K562 (cell line): ENCODE results near the gene LRP2. TPM values are rescaled to one million over a fixed set of nuclear protein-coding genes. Genes with fewer than 3 reads are reported as not detected.
A peak's percentile ranks its signal among the peaks of the same experiment; 100 is the strongest.

Experiments used
- ATAC-seq: fragments of 200-7000 bp; cut with Tn5 transposase; 3 replicates; pipeline ENCODE4 v1.9.1; 2020; ENCODE audit warnings: moderate library complexity
- BruUV-seq: library from RNA; stranded (reverse); fragments of 400-500 nt; replicated peaks from 2 replicates; lab custom pipeline; 2021; lab: Mats Ljungman, UMichigan
- CTCF ChIA-PET: fragments of 300-600 bp; formaldehyde crosslinking; extraction: SDS; loops from one replicate; lab custom pipeline; 2021; ENCODE audit warnings: low intra/inter-chr PET ratio; lab: Yijun Ruan, JAX
- POLR2A ChIA-PET: fragments of 300-600, 350-650 bp; sonication (Branson Sonifier 250); formaldehyde crosslinking; extraction: SDS; loops from one replicate; lab custom pipeline; 2021; ENCODE audit warnings: antibody characterized with exemption, inconsistent platforms; lab: Yijun Ruan, JAX
- DNase-seq, 4 experiments: peaks; one replicate each; pipeline versions ENCODE4 v3.0.0 to v3.0.0-alpha.2; 2011 to 2018; ENCODE audit warnings: low spot score in 3 of 4, mixed read lengths in 3 of 4; ENCODE audit errors: extremely low read depth in 1 of 4
- FAIRE-seq: peaks from 2 replicates; lab custom pipeline; 2011; peaks lifted over from hg19 to GRCh38; lab: Jason Lieb, UNC
- H2AFZ ChIP-seq: 2 replicates; pipeline ENCODE4 v1.6.0; 2011; ENCODE audit warnings: low read depth, low read length, control low read depth, inconsistent platforms
- H3K27ac ChIP-seq: fragments of 200-600 bp; 3 replicates; pipeline ENCODE4 v1.8.0; 2011; ENCODE audit warnings: low read depth, mild to moderate bottlenecking, control low read depth, inconsistent platforms, low read length, moderate library complexity, mixed read lengths; ENCODE audit errors: extremely low read depth
- H3K27me3 ChIP-seq, 2 experiments: fragments of 300-600 bp in 1 of 2; 2 replicates in 1 of 2; 3 replicates in 1 of 2; pipeline versions ENCODE4 v1.6.0 to v1.8.0; 2011; ENCODE audit warnings: inconsistent platforms in 2 of 2, low read length in 2 of 2, mild to moderate bottlenecking in 1 of 2, mixed read lengths in 1 of 2, moderate library complexity in 1 of 2; ENCODE audit not compliant: control insufficient read depth in 2 of 2, insufficient read depth in 2 of 2
- H3K36me3 ChIP-seq: fragments of 300-600 bp; 3 replicates; pipeline ENCODE4 v1.8.0; 2011; ENCODE audit warnings: mild to moderate bottlenecking, low read length, inconsistent platforms; ENCODE audit not compliant: control insufficient read depth, insufficient read depth
- H3K4me1 ChIP-seq, 2 experiments: fragments of 200-600 bp in 1 of 2; replicated peaks in 1 of 2; 2 replicates in 1 of 2; 3 replicates in 1 of 2; pipeline versions ENCODE4 v1.5.1 to v1.8.0; 2011; ENCODE audit warnings: inconsistent platforms in 2 of 2, low read length in 2 of 2, mild to moderate bottlenecking in 1 of 2, mixed read lengths in 1 of 2, moderate library complexity in 1 of 2; ENCODE audit not compliant: control insufficient read depth in 2 of 2, insufficient read depth in 2 of 2
- H3K4me2 ChIP-seq: 2 replicates; pipeline ENCODE4 v1.6.1; 2011; ENCODE audit warnings: low read length, control low read depth, inconsistent platforms, mixed read lengths; ENCODE audit not compliant: insufficient read depth
- H3K4me3 ChIP-seq: fragments of 200-600 bp; sonication (generic), shearing (Covaris generic); 2 replicates; pipeline ENCODE4 v1.5.1; 2016; ENCODE audit warnings: control low read depth, inconsistent platforms
- H3K79me2 ChIP-seq: fragments of 200-600 bp; 3 replicates; pipeline ENCODE4 v1.8.0; 2011; ENCODE audit warnings: low read length, inconsistent platforms; ENCODE audit not compliant: control insufficient read depth, insufficient read depth
- H3K9ac ChIP-seq, 2 experiments: 2 replicates each; pipeline versions ENCODE4 v1.6.0 to v1.6.1; 2011; ENCODE audit warnings: low read depth in 2 of 2, low read length in 2 of 2, control low read depth in 1 of 2, inconsistent platforms in 1 of 2, mild to moderate bottlenecking in 1 of 2, mixed read lengths in 1 of 2; ENCODE audit not compliant: insufficient read depth in 1 of 2
- H3K9me1 ChIP-seq: one replicate; pipeline ENCODE4 v1.6.0; 2011; ENCODE audit warnings: inconsistent platforms, mild to moderate bottlenecking, low read length, moderate library complexity; ENCODE audit not compliant: control insufficient read depth, insufficient read depth
- H3K9me3 ChIP-seq: replicated peaks from 2 replicates; pipeline ENCODE4 v1.5.1; 2011; ENCODE audit warnings: low read depth, low read length, inconsistent platforms; ENCODE audit not compliant: control insufficient read depth, insufficient read depth
- H4K20me1 ChIP-seq: replicated peaks from 2 replicates; pipeline ENCODE4 v1.6.1; 2011; ENCODE audit warnings: low read length, inconsistent platforms, mixed read lengths; ENCODE audit not compliant: control insufficient read depth, insufficient read depth
- CTBP1 ChIP-seq: fragments of 450-650 bp; IDR thresholded peaks from 2 replicates; pipeline ENCODE4 v1.6.1; 2016; ENCODE audit warnings: borderline replicate concordance
- MTA3 ChIP-seq: fragments of 450-650 bp; formaldehyde crosslinking; IDR thresholded peaks from 2 replicates; pipeline ENCODE4 v1.6.1; 2017; ENCODE audit warnings: mild to moderate bottlenecking, borderline replicate concordance
- NFIC ChIP-seq: fragments of 450-650 bp; IDR thresholded peaks from 2 replicates; pipeline ENCODE4 v1.6.1; 2017; ENCODE audit warnings: mild to moderate bottlenecking, inconsistent platforms
- NR3C1 ChIP-seq: sonication (generic); formaldehyde crosslinking; IDR thresholded peaks from 2 replicates; pipeline ENCODE4 v1.8.1; 2022; ENCODE audit warnings: missing genetic modification reagents
- RBM25 ChIP-seq: fragments of 200-400 bp; formaldehyde crosslinking; IDR thresholded peaks from 2 replicates; pipeline ENCODE4 v1.6.1; 2018; ENCODE audit warnings: low read length, low read depth, moderate library complexity; ENCODE audit not compliant: severe bottlenecking
- RBM39 ChIP-seq: fragments of 200-400 bp; formaldehyde crosslinking; optimal IDR thresholded peaks from 2 replicates; pipeline ENCODE3; 2018; ENCODE audit warnings: low read depth, low read length
- RCOR1 ChIP-seq, 2 experiments: IDR thresholded peaks; 2 replicates each; pipeline ENCODE4 v1.6.1; 2012; ENCODE audit warnings: low read depth in 2 of 2, low read length in 2 of 2, borderline replicate concordance in 1 of 2, improper control_type of control experiment in 1 of 2
- SETDB1 ChIP-seq: IDR thresholded peaks from one replicate; pipeline ENCODE4 v1.6.1; 2012; ENCODE audit warnings: low read length, control low read depth, inconsistent platforms
- SMC3 ChIP-seq: conservative IDR thresholded peaks from 2 replicates; pipeline ENCODE4 v1.6.1; 2011; ENCODE audit warnings: low read depth, low read length, improper control_type of control experiment; ENCODE audit not compliant: insufficient read depth
- ZFP36 ChIP-seq: fragments of 150-350 bp; IDR thresholded peaks from 2 replicates; pipeline ENCODE4 v1.6.1; 2018; ENCODE audit warnings: low read length, low read depth; ENCODE audit not compliant: partially characterized antibody
- ZNF239 ChIP-seq: fragments of 250-450 bp; sonication (Bioruptor Pico); IDR thresholded peaks from 2 replicates; pipeline ENCODE4 v1.4.0; 2020; ENCODE audit warnings: mild to moderate bottlenecking
- ZNF589 ChIP-seq: fragments of 200-800 bp; sonication (Bioruptor generic); IDR thresholded peaks from 2 replicates; pipeline ENCODE4 v1.6.1; 2016; ENCODE audit warnings: low read depth, missing genetic modification characterization, missing compliant biosample characterization
- WGBS: fragments of 100-300 bp; shearing (Covaris generic); methylation state at CpG from one replicate; pipeline ENCODE4 v1.1.6; 2016; ENCODE audit warnings: low coverage, mixed read lengths; ENCODE audit not compliant: insufficient coverage; ENCODE audit errors: missing lambda C conversion rate; 5-methylcytosine and 5-hydroxymethylcytosine counted together
- in situ Hi-C: fragments of 300-500 bp; cut with MboI; formaldehyde crosslinking; loops from 4 replicates; pipeline ENCODE4 v1.15.0; 2018; ENCODE audit warnings: inconsistent platforms, mixed read lengths
- intact Hi-C: fragments of 100-400 bp; cut with micrococcal nuclease; formaldehyde crosslinking; loops from 2 replicates; pipeline ENCODE4 v1.14.2; 2022
- polyA plus RNA-seq, 8 experiments: library from polyadenylated mRNA; depleted of rRNA in 4 of 8; stranded (reverse) in 5 of 8; unstranded in 3 of 8; fragments of >200 nt; fragmentation: Nextera tagmentation in 2 of 8; fragmentation: Illumina TruSeq in 1 of 8; extraction: Ambion mirVana in 2 of 8; extraction: Trizol in 1 of 8; gene quantifications; 2 replicates each; pipeline versions ENCODE4 v1.2.1 to v1.2.3, GENCODE V29; 2011 to 2014; ENCODE audit warnings: inconsistent platforms in 1 of 8, missing spikeins in 1 of 8
- total RNA-seq, 7 experiments: library from RNA; depleted of rRNA in 6 of 7; stranded (reverse); fragments of >200 nt in 6 of 7; fragmentation: Illumina TruSeq in 2 of 7; extraction: Trizol in 2 of 7; gene quantifications; 2 replicates each; pipeline versions ENCODE4 v1.2.1 to v1.2.3, GENCODE V29; 2011 to 2021; ENCODE audit warnings: low replicate concordance in 1 of 7
- TF ChIP-seq, protein P1 (sequence below), 2 experiments: fragments of 450-650 bp; formaldehyde crosslinking in 1 of 2; IDR thresholded peaks; 2 replicates each; pipeline versions ENCODE4 v1.4.0 to v1.6.1; 2014 to 2020; ENCODE audit warnings: mild to moderate bottlenecking in 2 of 2, borderline replicate concordance in 1 of 2, low read depth in 1 of 2

The LRP2 gene
- total and polyA plus RNA-seq, 9 of the 15 experiments (the other 6 are each of a cell fraction or from before 2014, with no cell fraction given): 0.04 to 0.18 (median 0.11) TPM; not detected in 1

GRCh38 chr2:169141713-169142352 is 220.5 kb downstream of the LRP2 start:
- ChIA-PET CTCF (interaction anchor here (0.9 to 2.8 kb wide), 4 partner anchors 10 to 183 kb away, joined by 3 to 20 read pairs (median 10); no protein-coding TSS in a partner anchor), POLR2A (interaction anchor here (0.6 to 1.2 kb wide), 3 partner anchors 9 to 288 kb away, joined by 3 to 4 read pairs (median 3); no protein-coding TSS in a partner anchor)
- Histone ChIP-seq H3K9me1 (no peaks in the 10 kb centered on the region), H3K4me3 (no peak overlapping the region), H4K20me1 (no peaks in the 10 kb centered on the region), H3K9ac (no peak overlapping the region), H2AFZ (peak overlapping the region; percentile 35), H3K27ac (no peak overlapping the region), H3K36me3 (no peaks in the 10 kb centered on the region), H3K4me1 (peaks cover 3 to 12% of the 10 kb centered on the region in 2 experiments; a peak in 3 of 5 replicates), H3K9me3 (no peaks in the 10 kb centered on the region), H3K4me2 (no peak overlapping the region), H3K79me2 (no peaks in the 10 kb centered on the region), H3K27me3 (no peaks in the 10 kb centered on the region)
- 7% methylated on average over 10 of the region's 10 CpGs for WGBS
- peak; percentile 88 for ATAC-seq
- peak; percentile 87 for FAIRE-seq
- peak; percentile 73 to 87 (median 78) for DNase-seq
- in situ Hi-C loops (no loop called here), intact Hi-C loops (loop anchor here (1.0 kb wide), 2 partner anchors 32 to 181 kb away; no protein-coding TSS in a partner anchor)
- BruUV-seq: no TSS peak
- TF ChIP-seq NR3C1: no peak
- TF ChIP-seq SETDB1: no peak
- TF ChIP-seq ZNF239: no peak
- peak in 1 of 2 experiments; percentile 69; a peak in 1 of 4 replicates for TF ChIP-seq RCOR1 (IDR thresholded peaks at IDR 0.05; ENCODE audit: borderline replicate concordance in 1 of 2, low read depth in 2 of 2, low read length in 2 of 2)
- TF ChIP-seq NFIC: 0 out of 2 replicates have a peak, but pooled peaks have one; percentile 6
- TF ChIP-seq ZNF589 (CRISPR knock-in tag): no peak
- no peak for TF ChIP-seq ZFP36
- 0 out of 2 replicates have a peak, but pooled peaks have one; percentile 21 for TF ChIP-seq CTBP1
- TF ChIP-seq MTA3: 0 out of 2 replicates have a peak, but pooled peaks have one; percentile 32
- TF ChIP-seq RBM39: peak; percentile 42
- TF ChIP-seq, protein P1, sequence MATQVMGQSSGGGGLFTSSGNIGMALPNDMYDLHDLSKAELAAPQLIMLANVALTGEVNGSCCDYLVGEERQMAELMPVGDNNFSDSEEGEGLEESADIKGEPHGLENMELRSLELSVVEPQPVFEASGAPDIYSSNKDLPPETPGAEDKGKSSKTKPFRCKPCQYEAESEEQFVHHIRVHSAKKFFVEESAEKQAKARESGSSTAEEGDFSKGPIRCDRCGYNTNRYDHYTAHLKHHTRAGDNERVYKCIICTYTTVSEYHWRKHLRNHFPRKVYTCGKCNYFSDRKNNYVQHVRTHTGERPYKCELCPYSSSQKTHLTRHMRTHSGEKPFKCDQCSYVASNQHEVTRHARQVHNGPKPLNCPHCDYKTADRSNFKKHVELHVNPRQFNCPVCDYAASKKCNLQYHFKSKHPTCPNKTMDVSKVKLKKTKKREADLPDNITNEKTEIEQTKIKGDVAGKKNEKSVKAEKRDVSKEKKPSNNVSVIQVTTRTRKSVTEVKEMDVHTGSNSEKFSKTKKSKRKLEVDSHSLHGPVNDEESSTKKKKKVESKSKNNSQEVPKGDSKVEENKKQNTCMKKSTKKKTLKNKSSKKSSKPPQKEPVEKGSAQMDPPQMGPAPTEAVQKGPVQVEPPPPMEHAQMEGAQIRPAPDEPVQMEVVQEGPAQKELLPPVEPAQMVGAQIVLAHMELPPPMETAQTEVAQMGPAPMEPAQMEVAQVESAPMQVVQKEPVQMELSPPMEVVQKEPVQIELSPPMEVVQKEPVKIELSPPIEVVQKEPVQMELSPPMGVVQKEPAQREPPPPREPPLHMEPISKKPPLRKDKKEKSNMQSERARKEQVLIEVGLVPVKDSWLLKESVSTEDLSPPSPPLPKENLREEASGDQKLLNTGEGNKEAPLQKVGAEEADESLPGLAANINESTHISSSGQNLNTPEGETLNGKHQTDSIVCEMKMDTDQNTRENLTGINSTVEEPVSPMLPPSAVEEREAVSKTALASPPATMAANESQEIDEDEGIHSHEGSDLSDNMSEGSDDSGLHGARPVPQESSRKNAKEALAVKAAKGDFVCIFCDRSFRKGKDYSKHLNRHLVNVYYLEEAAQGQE (IDR thresholded peaks at IDR 0.05; ENCODE audit: borderline replicate concordance): peak; percentile 79
- TF ChIP-seq, protein P1 (CRISPR knock-in tag; IDR thresholded peaks at IDR 0.05; ENCODE audit: low read depth): no peak
- peak; percentile 44 for TF ChIP-seq RBM25
- peak; percentile 83 for TF ChIP-seq SMC3
